Activated CD8-positive, alpha-beta T cell treated with anti-CD3 and anti-CD28 coated beads, Interleukin-2, amount 10 ng/mL, durations not matched to agents 7 days and 5 days (primary cell): ENCODE data around the gene NOTUM. TPM values are rescaled to one million over a fixed set of nuclear protein-coding genes. Genes with fewer than 3 reads are reported as not detected.

ENCODE experiments used
- ATAC-seq: fragments of 150-1000 bp; cut with Tn5 transposase; one replicate; pipeline ENCODE4 v1.10.0; 2021; ENCODE audit warnings: moderate library complexity
- CTCF ChIA-PET: fragments of 350-600 bp; sonication (Branson Sonifier 250); formaldehyde crosslinking; loops from one replicate; lab custom pipeline; 2021; ENCODE audit warnings: antibody characterized with exemption; lab: Charles Lee
- POLR2A ChIA-PET: fragments of 350-600 bp; sonication (Branson Sonifier 250); formaldehyde crosslinking; loops from one replicate; lab custom pipeline; 2021; ENCODE audit warnings: antibody characterized with exemption; lab: Charles Lee
- DNase-seq: peaks from one replicate; pipeline ENCODE4 v3.0.0-alpha.2; 2020
- H3K27ac Mint-ChIP-seq: one replicate; pipeline ENCODE4 v1.8.0; 2021; ENCODE audit warnings: mild to moderate bottlenecking, mixed read lengths
- H3K27me3 Mint-ChIP-seq: one replicate; pipeline ENCODE4 v1.8.0; 2021; ENCODE audit warnings: low read depth, mixed read lengths
- H3K36me3 Mint-ChIP-seq: one replicate; pipeline ENCODE4 v1.8.0; 2021; ENCODE audit warnings: low read depth, mixed read lengths
- H3K4me1 Mint-ChIP-seq: one replicate; pipeline ENCODE4 v1.8.0; 2021; ENCODE audit warnings: low read depth, mixed read lengths
- H3K4me3 Mint-ChIP-seq: one replicate; pipeline ENCODE4 v1.8.0; 2021; ENCODE audit warnings: mild to moderate bottlenecking, mixed read lengths
- H3K9me3 Mint-ChIP-seq: one replicate; pipeline ENCODE4 v1.8.0; 2022; ENCODE audit warnings: mixed read lengths; ENCODE audit not compliant: insufficient read depth
- total RNA-seq, 2 experiments: library from RNA; stranded (reverse); gene quantifications; one replicate each; pipeline ENCODE4 v1.2.3, GENCODE V29; 2021

The NOTUM gene
- total RNA-seq, 2 experiments from 2014 or later, result 0.29 to 0.42 TPM

- Mint-ChIP-seq H3K4me3 (peak overlapping the region; percentile 49), H3K27me3 (peaks cover 15% of the 10 kb centered on the region), H3K36me3 (no peaks in the 10 kb centered on the region), H3K9me3 (no peaks in the 10 kb centered on the region), H3K4me1 (peaks cover 19% of the 10 kb centered on the region), H3K27ac (peak overlapping the region; percentile 80)
- ATAC-seq, result no peak
- ChIA-PET CTCF (interaction anchor here (1.3 to 1.9 kb wide), 2 partner anchors 9 to 238 kb away, joined by 3 to 9 read pairs; no protein-coding TSS in a partner anchor), POLR2A (interaction anchor here (1.3 to 1.9 kb wide), 2 partner anchors 8 to 51 kb away, joined by 4 to 7 read pairs; no protein-coding TSS in a partner anchor)
- DNase-seq, result no peak
Observed at GRCh38 chr17:81968396-81968745, 7.4 kb upstream of the NOTUM start.

DNA sequence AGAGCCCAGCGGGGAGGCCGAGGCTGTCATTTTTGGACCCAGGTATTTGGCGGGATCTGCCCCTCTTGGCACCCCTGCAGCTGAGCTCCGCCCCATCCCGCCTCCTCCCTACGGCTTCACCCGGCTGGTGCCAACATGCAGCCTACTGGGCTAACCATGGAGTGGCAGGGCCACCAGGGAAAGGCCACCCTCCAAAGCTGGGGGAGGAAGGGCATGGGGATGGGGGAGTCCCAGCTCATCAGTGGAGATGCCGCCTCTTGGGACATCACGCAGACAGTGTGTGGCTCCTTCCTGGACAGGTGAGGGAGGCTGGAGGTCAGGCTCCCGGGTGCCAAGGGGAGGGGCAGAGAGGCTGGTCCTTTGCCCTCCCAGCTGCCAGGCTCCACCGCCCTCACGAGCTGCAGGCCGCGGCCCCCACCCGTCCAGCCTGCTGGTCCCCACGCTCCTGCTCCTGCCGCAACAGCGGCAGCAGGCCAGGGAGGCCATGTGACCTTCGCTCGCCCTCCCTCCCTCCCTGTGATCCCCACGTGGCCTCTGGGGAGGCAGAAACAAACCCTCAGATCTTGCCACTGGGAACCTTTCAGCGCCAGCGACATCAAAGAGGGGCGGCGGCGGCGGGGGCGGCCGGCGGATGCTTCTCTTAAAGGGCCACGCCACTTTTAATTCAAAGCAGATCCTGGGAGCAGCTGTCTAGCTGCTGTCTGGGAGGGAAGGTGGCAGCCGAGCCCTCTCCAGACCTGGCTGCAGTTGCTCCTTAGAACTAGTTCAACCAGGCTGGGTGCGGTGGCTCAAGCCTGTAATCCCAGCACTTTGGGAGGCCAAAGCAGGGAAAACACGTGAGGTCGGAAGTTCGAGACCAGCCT, 6.8 kb upstream of the NOTUM start:
- H3K4me1 Mint-ChIP-seq, result peaks cover 19% of the 10 kb centered on the region
- ChIA-PET CTCF (interaction anchor here (1.0 to 1.9 kb wide), 4 partner anchors 8 to 239 kb away, joined by 3 to 9 read pairs (median 4); partner anchors contain the start of genes CENPX and LRRC45), POLR2A (interaction anchor here (1.3 to 1.9 kb wide), 2 partner anchors 9 to 50 kb away, joined by 4 to 7 read pairs; no protein-coding TSS in a partner anchor)
- H3K4me3 Mint-ChIP-seq, result peak overlapping the region; percentile 49
- H3K27me3 Mint-ChIP-seq, result peaks cover 19% of the 10 kb centered on the region
- H3K36me3 Mint-ChIP-seq, result no peaks in the 10 kb centered on the region
- peak; percentile 98 for ATAC-seq
- no peaks in the 10 kb centered on the region for H3K9me3 Mint-ChIP-seq
- peak; percentile 95 for DNase-seq
- H3K27ac Mint-ChIP-seq, result peak overlapping the region; percentile 80

GRCh38 chr17:81967244-81967532, 6.2 kb upstream of the NOTUM start:
- CTCF ChIA-PET, result interaction anchor here (1.0 to 1.9 kb wide), 4 partner anchors 8 to 239 kb away, joined by 3 to 9 read pairs (median 4); partner anchors contain the start of genes CENPX and LRRC45
- Mint-ChIP-seq H3K36me3 (no peaks in the 10 kb centered on the region), H3K4me1 (peaks cover 21% of the 10 kb centered on the region), H3K9me3 (no peaks in the 10 kb centered on the region), H3K27ac (peak overlapping the region; percentile 52), H3K27me3 (peaks cover 24% of the 10 kb centered on the region), H3K4me3 (peak overlapping the region; percentile 22)
- DNase-seq (no peak), ATAC-seq (peak; percentile 4)
- POLR2A ChIA-PET, result interaction anchor here (1.3 to 1.9 kb wide), 2 partner anchors 9 to 50 kb away, joined by 4 to 7 read pairs; no protein-coding TSS in a partner anchor

- ChIA-PET CTCF (interaction anchor here (1.0 to 1.4 kb wide), 3 partner anchors 53 to 64 kb away, joined by 3 to 5 read pairs (median 4); partner anchors contain the start of genes CENPX and LRRC45), POLR2A (interaction anchor here (1.1 to 1.9 kb wide), 2 partner anchors 10 to 12 kb away, joined by 3 to 7 read pairs; no protein-coding TSS in a partner anchor)
- Mint-ChIP-seq H3K27me3 (peaks cover 26% of the 10 kb centered on the region), H3K9me3 (no peaks in the 10 kb centered on the region), H3K36me3 (no peaks in the 10 kb centered on the region), H3K4me3 (no peak overlapping the region), H3K27ac (no peak overlapping the region), H3K4me1 (peaks cover 23% of the 10 kb centered on the region)
- DNase-seq, result no peak
- no peak for ATAC-seq
Observed at GRCh38 chr17:81966343-81967243, 5.6 kb upstream of the NOTUM start.

DNA sequence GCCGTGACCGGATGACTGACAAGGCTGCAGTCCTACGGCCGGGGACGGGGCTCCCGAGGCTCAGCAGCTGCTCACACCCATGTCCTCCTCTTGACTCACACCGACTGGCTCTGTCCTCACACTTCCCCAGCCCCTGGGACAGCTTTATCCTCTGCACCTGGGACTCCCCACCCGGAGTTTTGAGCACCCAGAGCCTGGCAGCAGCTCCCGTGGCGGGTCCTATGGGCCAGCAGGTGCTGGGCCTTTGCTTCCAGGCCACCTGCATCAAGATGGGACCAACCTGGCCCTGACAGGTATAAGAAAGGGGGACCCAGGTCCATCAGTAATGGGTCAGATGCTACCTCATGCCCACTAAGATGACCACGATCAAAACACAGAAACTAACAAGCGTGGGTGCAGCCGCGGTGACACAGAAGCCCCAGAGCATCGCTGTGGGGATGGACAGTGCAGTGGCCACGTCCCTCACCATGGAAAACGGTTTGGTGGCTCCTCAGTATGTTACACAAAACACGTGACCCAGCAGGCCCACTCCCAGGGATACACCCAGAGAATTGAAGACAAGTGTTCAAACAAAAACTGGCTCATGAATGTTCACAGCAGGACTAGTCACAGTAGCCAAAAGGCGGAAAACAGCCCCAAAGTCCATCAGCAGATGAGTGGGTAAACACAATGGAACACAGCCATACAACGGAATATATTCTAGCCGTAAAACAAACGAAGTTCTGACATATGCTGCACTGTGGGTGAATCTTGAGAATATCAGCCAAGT, 3.3 kb upstream of the NOTUM start:
- POLR2A ChIA-PET, result no interaction called here
- peaks cover 23% of the 10 kb centered on the region for H3K4me1 Mint-ChIP-seq
- CTCF ChIA-PET, result interaction anchor here (0.6 to 2.3 kb wide), 2 partner anchors 57 to 71 kb away, joined by 3 to 20 read pairs; partner anchors contain the start of genes CENPX and LRRC45
- H3K27ac Mint-ChIP-seq, result no peak overlapping the region
- no peak overlapping the region for H3K4me3 Mint-ChIP-seq
- H3K9me3 Mint-ChIP-seq, result no peaks in the 10 kb centered on the region
- H3K27me3 Mint-ChIP-seq, result peaks cover 26% of the 10 kb centered on the region
- no peak for ATAC-seq
- DNase-seq, result no peak
- H3K36me3 Mint-ChIP-seq, result no peaks in the 10 kb centered on the region

- H3K27me3 Mint-ChIP-seq, result peaks cover 40% of the 10 kb centered on the region
- ChIA-PET POLR2A (no interaction called here), CTCF (interaction anchor here (0.6 to 2.3 kb wide), 3 partner anchors 14 to 466 kb away, joined by 3 to 20 read pairs (median 3); partner anchors contain the start of genes CENPX and LRRC45)
- H3K9me3 Mint-ChIP-seq, result no peaks in the 10 kb centered on the region
- H3K36me3 Mint-ChIP-seq, result no peaks in the 10 kb centered on the region
- DNase-seq, result no peak
- H3K4me1 Mint-ChIP-seq, result peaks cover 17% of the 10 kb centered on the region
- ATAC-seq, result no peak
- H3K4me3 Mint-ChIP-seq, result no peak overlapping the region
- H3K27ac Mint-ChIP-seq, result no peak overlapping the region
Observed at GRCh38 chr17:81962499-81963441, 1.8 kb upstream of the NOTUM start.

DNA sequence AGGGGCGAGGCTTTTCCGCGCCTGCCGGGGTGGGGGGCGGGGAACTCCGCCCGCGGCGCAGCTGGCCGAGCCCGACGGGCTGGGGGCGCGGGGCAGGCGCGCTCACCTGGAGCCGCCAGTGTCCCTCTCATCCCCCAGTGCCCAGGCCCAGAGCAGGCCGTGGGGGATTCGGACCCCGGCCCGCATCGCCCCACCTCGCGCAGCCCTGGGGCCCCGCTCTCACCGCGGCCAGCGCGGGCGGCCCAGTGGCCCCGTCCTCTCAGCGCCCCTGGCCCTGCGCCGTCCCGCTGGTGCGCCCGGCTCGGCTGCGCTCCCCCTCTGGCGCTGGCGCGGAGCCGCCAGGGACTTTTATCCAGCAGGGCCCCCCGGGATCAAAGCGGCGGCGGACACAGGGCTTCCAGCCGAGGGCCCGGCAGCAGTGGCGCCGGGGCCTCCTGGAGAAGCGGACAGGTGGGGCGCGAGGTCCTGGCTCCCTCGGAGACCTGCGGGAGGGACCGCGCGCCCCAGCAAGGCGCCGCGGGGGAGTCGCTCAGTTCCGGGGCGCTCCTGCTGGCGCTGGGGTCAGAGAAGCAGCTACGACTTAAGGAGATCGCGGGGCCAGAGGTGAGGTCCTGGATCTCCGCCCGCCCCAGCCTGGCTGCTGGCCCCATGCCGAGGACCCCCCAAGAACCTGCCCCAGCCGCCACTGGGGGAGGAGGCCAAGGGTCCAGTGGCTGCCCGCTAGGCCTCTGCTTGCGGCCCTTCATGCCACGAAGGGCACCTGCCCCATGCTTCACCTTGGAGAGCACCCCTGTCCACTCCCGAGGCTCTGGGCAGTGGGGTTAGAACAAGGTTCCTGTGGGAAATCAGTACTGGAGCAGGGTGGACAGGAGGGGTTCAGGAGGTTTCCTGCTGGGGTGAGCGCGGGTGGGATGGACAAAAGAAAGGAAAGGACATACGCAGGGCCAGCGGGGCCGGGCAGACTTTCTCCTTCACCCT, 823 bp upstream of the NOTUM start:
- H3K4me3 Mint-ChIP-seq, result no peak overlapping the region
- H3K36me3 Mint-ChIP-seq, result no peaks in the 10 kb centered on the region

GRCh38 chr17:81960130-81960958, 643 bp downstream of the NOTUM start:
- CTCF ChIA-PET, result interaction anchor here (0.8 to 2.7 kb wide), 30 partner anchors 8 to 410 kb away, joined by 3 to 138 read pairs (median 4); partner anchors contain the start of genes CENPX, DCXR, LRRC45 and MAFG
- no peak overlapping the region for H3K27ac Mint-ChIP-seq
- H3K27me3 Mint-ChIP-seq, result peaks cover 43% of the 10 kb centered on the region
- H3K4me3 Mint-ChIP-seq, result no peak overlapping the region
- POLR2A ChIA-PET, result interaction anchor here (1.0 to 1.4 kb wide), 2 partner anchors 61 to 62 kb away, joined by 4 to 12 read pairs; partner anchors contain the start of genes CENPX and LRRC45
- DNase-seq (no peak), ATAC-seq (no peak)
- no peaks in the 10 kb centered on the region for H3K9me3 Mint-ChIP-seq
- peaks cover 7% of the 10 kb centered on the region for H3K4me1 Mint-ChIP-seq
- H3K36me3 Mint-ChIP-seq, result no peaks in the 10 kb centered on the region

More for the DNA sequence above, 823 bp upstream of the NOTUM start:
- ChIA-PET CTCF (interaction anchor here (0.6 to 2.7 kb wide), 3 partner anchors 59 to 465 kb away, joined by 3 to 138 read pairs (median 20); partner anchors contain the start of genes CENPX and LRRC45), POLR2A (no interaction called here)
- H3K9me3 Mint-ChIP-seq, result no peaks in the 10 kb centered on the region
- peaks cover 43% of the 10 kb centered on the region for H3K27me3 Mint-ChIP-seq
- no peak for DNase-seq
- H3K4me1 Mint-ChIP-seq, result peaks cover 13% of the 10 kb centered on the region
- no peak for ATAC-seq
- H3K27ac Mint-ChIP-seq, result no peak overlapping the region
